Measurements from ENCODE around the gene PLA2G4A. TPM values are rescaled to one million over a fixed set of nuclear protein-coding genes. Genes with fewer than 3 reads are reported as not detected.

Gene PLA2G4A
- total RNA-seq, 6 experiments from 2014 or later: 0.25 to 0.90 (median 0.45) TPM

DNA sequence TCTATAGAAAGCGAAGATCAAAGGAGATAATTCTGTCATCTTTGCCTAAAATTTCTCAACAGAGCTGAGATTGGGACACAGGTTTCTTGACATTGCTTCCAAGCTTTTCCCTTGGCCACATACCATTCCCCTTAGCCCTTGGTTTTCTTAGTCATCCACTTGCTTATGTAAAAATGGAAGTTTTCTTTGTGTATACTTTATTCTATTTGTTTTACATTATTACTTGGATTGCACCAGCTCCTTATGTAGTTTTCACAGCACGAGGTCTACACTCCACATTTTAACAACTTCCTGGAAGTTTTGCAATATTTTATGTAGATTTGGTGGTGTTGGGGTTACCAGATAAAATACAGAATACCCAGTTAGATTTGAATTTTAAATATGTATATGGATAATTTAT is 129.8 kb downstream of the PLA2G4A start:
- Mint-ChIP-seq H3K27me3 (ENCODE audit: insufficient read depth) (no peaks in the 10 kb centered on the region), H3K9me3 (no peaks in the 10 kb centered on the region), H3K4me1 (ENCODE audit: low read depth) (peaks cover 8% of the 10 kb centered on the region; the same call in 1 of the 2 replicates), H3K4me3 (no peak overlapping the region), H3K27ac (no peak overlapping the region), H3K36me3 (ENCODE audit: low read depth) (no peaks in the 10 kb centered on the region)
- no peak for DNase-seq
- TF ChIP-seq, protein P1, sequence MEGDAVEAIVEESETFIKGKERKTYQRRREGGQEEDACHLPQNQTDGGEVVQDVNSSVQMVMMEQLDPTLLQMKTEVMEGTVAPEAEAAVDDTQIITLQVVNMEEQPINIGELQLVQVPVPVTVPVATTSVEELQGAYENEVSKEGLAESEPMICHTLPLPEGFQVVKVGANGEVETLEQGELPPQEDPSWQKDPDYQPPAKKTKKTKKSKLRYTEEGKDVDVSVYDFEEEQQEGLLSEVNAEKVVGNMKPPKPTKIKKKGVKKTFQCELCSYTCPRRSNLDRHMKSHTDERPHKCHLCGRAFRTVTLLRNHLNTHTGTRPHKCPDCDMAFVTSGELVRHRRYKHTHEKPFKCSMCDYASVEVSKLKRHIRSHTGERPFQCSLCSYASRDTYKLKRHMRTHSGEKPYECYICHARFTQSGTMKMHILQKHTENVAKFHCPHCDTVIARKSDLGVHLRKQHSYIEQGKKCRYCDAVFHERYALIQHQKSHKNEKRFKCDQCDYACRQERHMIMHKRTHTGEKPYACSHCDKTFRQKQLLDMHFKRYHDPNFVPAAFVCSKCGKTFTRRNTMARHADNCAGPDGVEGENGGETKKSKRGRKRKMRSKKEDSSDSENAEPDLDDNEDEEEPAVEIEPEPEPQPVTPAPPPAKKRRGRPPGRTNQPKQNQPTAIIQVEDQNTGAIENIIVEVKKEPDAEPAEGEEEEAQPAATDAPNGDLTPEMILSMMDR (IDR thresholded peaks at IDR 0.05): no peak

DNA sequence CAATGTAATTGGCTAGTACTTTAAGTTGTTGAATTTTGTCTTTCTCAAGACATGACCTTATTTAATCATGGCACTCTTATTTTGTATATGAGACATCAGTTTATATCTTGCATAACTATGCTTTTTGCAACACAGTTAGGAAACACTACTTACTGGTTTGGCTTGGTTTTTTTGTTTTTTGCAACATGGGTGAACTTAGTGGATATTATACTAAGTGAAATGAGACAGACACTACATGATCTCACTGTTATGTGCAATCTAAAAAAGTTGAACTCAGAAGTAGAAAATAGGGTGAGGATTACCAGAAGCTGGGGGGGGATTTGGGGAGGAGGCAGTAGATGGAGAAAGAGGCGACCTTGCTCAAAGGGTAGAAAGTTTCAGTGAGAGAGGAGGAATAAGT is 132.1 kb downstream of the PLA2G4A start:
- no peak for DNase-seq
- no peaks in the 10 kb centered on the region for H3K36me3 Mint-ChIP-seq (ENCODE audit: low read depth)
- H3K27ac Mint-ChIP-seq: no peak overlapping the region
- H3K9me3 Mint-ChIP-seq: no peaks in the 10 kb centered on the region
- H3K27me3 Mint-ChIP-seq (ENCODE audit: insufficient read depth): no peaks in the 10 kb centered on the region
- peaks cover 8% of the 10 kb centered on the region; the same call in 1 of the 2 replicates for H3K4me1 Mint-ChIP-seq (ENCODE audit: low read depth)
- H3K4me3 Mint-ChIP-seq: no peak overlapping the region
- TF ChIP-seq, protein P1 (IDR thresholded peaks at IDR 0.05): no peak

DNA sequence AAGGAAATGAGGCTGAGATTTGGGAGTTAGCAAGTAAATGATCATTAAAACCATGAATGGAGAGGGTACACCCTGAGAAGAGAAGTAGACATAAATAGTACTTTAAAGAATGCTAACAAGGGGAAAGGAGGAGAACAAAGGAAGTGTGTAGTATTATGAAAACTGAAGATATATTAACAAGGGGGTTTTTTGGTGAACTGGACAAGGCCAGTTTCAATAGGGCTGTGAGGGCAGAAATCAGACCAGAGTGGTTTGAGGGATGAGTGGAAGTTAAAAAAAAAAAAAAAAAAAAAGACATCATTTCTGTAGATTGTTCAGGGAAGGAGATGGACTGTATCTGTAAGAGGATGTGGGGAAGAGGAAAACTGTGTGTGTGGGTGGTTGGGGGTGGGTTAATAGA is 137.1 kb downstream of the PLA2G4A start:
- Mint-ChIP-seq H3K9me3 (no peaks in the 10 kb centered on the region), H3K27ac (no peak overlapping the region), H3K27me3 (ENCODE audit: insufficient read depth) (no peaks in the 10 kb centered on the region), H3K4me3 (no peak overlapping the region), H3K4me1 (ENCODE audit: low read depth) (no peaks in the 10 kb centered on the region), H3K36me3 (ENCODE audit: low read depth) (no peaks in the 10 kb centered on the region)
- DNase-seq: no peak
- TF ChIP-seq, protein P1 (IDR thresholded peaks at IDR 0.05): no peak

DNA sequence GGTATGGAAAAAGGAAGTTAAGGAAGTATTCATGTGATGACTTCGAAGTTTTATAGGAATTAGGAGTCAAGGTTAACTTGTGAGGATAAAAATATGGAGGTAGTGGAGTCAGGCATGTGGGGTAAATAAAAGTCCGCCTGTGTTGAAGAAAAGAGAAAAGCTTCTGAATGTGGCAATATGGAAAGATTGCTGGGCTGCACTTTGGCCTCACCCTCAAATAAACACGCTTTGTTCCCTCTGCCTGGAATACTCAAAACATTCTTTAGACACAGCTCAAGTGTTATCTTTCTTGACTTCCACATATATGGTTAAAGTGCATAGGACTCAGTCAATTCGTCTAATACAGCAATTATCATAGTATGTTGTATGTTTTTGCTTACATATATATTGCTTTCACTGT is 137.7 kb downstream of the PLA2G4A start:
- Mint-ChIP-seq H3K9me3 (no peaks in the 10 kb centered on the region), H3K36me3 (ENCODE audit: low read depth) (no peaks in the 10 kb centered on the region), H3K4me3 (no peak overlapping the region), H3K4me1 (ENCODE audit: low read depth) (no peaks in the 10 kb centered on the region), H3K27me3 (ENCODE audit: insufficient read depth) (no peaks in the 10 kb centered on the region), H3K27ac (no peak overlapping the region)
- DNase-seq: no peak
- TF ChIP-seq, protein P1 (IDR thresholded peaks at IDR 0.05): no peak

DNA sequence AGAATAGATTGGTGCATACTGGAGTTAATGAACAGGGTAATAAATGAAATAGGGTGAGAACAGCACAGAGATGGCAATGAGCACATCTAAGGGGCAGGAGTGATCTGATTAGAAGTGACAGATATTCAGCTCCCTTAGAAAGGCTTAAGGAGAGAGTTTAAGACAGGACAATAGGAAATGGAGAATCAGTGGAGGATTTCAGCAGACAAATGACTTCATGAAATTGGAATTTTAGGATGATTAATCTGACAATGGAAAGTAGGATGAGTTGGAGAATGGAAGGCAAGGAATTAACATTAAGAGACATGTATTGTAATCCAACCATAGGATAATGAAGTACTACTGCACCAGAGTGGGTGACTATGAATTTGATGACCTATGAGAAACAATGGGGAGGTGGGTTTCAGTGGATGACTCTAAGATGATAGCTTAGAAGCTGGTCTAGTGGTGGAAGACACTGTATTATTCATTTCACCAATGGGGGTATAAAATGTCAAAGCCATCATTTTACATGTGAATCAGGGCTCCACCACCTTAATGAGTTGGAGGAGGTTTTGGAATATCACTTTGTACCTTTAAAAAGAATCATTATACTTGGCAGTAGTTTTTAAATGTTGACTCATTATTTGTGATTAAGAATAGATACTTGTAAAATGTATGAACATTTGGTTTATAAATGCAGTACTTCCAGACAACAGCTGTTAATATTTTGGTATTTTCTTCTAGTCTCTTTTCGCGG is 139.1 kb downstream of the PLA2G4A start:
- TF ChIP-seq, protein P1 (IDR thresholded peaks at IDR 0.05): no peak
- H3K9me3 Mint-ChIP-seq: no peaks in the 10 kb centered on the region
- no peaks in the 10 kb centered on the region for H3K4me1 Mint-ChIP-seq (ENCODE audit: low read depth)
- no peaks in the 10 kb centered on the region for H3K36me3 Mint-ChIP-seq (ENCODE audit: low read depth)
- H3K27ac Mint-ChIP-seq: no peak overlapping the region
- no peaks in the 10 kb centered on the region for H3K27me3 Mint-ChIP-seq (ENCODE audit: insufficient read depth)
- DNase-seq: peak; percentile 52
- H3K4me3 Mint-ChIP-seq: no peak overlapping the region

Data from HFFc6 (cell line).